ENCODE measurements around the gene RAB12.

RAB12 gene

GRCh38 chr18:8673256-8674209, 64.3 kb downstream of the RAB12 start:
- Histone ChIP-seq H3K9me3 (ENCODE audit: control insufficient read depth, insufficient read depth, low read length) (no peaks in the 10 kb centered on the region), H4K20me1 (ENCODE audit: control insufficient read depth, insufficient read depth, low read depth, low read length) (no peaks in the 10 kb centered on the region), H3K27me3 (ENCODE audit: control insufficient read depth, low read length) (no peaks in the 10 kb centered on the region), H3K4me1 (ENCODE audit: control insufficient read depth, low read length) (no peaks in the 10 kb centered on the region), H3K79me2 (ENCODE audit: control insufficient read depth, low read length) (no peaks in the 10 kb centered on the region), H3K4me3 (ENCODE audit: low read length) (no peak overlapping the region), H3F3A (ENCODE audit: control insufficient read depth, insufficient read depth) (no peaks in the 10 kb centered on the region), H3K36me3 (ENCODE audit: control insufficient read depth, low read length) (no peaks in the 10 kb centered on the region), H3K27ac (ENCODE audit: low read depth, low read length) (no peak overlapping the region), H3K9me2 (replicated peaks; ENCODE audit: control insufficient read depth, low read length) (no peaks in the 10 kb centered on the region), H3K4me2 (ENCODE audit: low read length) (no peak overlapping the region)
- TF ChIP-seq, protein P1, sequence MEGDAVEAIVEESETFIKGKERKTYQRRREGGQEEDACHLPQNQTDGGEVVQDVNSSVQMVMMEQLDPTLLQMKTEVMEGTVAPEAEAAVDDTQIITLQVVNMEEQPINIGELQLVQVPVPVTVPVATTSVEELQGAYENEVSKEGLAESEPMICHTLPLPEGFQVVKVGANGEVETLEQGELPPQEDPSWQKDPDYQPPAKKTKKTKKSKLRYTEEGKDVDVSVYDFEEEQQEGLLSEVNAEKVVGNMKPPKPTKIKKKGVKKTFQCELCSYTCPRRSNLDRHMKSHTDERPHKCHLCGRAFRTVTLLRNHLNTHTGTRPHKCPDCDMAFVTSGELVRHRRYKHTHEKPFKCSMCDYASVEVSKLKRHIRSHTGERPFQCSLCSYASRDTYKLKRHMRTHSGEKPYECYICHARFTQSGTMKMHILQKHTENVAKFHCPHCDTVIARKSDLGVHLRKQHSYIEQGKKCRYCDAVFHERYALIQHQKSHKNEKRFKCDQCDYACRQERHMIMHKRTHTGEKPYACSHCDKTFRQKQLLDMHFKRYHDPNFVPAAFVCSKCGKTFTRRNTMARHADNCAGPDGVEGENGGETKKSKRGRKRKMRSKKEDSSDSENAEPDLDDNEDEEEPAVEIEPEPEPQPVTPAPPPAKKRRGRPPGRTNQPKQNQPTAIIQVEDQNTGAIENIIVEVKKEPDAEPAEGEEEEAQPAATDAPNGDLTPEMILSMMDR (IDR thresholded peaks at IDR 0.05; ENCODE audit: low read depth, low read length, poor library complexity, severe bottlenecking): no peak
- TF ChIP-seq EZH2phosphoT487 (IDR thresholded peaks at IDR 0.05; ENCODE audit: borderline replicate concordance, low read length): no peak

DNA sequence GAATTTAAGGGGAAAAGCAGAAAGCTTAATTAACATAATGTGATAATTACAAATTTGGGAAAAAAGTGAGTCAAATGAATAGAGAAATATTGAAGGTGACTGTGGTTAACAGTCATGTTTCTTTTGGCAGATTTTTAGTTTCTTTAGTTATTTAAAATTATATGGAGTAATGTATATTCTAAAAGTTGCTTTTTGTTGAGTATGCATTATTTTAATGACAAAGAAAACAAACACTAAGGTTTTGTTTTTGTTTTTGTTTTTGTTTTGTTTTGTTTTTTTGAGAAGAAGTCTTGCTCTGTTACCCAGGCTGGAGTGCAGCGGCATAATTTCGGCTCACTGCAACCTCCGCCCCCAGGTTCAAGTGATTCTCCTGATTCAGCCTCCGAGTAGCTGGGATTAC, 65.8 kb downstream of the RAB12 start:
- Histone ChIP-seq H4K20me1 (ENCODE audit: control insufficient read depth, insufficient read depth, low read depth, low read length) (no peaks in the 10 kb centered on the region), H3K27me3 (ENCODE audit: control insufficient read depth, low read length) (no peaks in the 10 kb centered on the region), H3K4me3 (ENCODE audit: low read length) (no peak overlapping the region), H3K9me2 (replicated peaks; ENCODE audit: control insufficient read depth, low read length) (no peaks in the 10 kb centered on the region), H3K4me2 (ENCODE audit: low read length) (no peak overlapping the region), H3K27ac (ENCODE audit: low read depth, low read length) (no peak overlapping the region), H3F3A (ENCODE audit: control insufficient read depth, insufficient read depth) (no peaks in the 10 kb centered on the region), H3K9me3 (ENCODE audit: control insufficient read depth, insufficient read depth, low read length) (no peaks in the 10 kb centered on the region), H3K4me1 (ENCODE audit: control insufficient read depth, low read length) (no peaks in the 10 kb centered on the region), H3K79me2 (ENCODE audit: control insufficient read depth, low read length) (no peaks in the 10 kb centered on the region), H3K36me3 (ENCODE audit: control insufficient read depth, low read length) (no peaks in the 10 kb centered on the region)
- TF ChIP-seq, protein P1 (IDR thresholded peaks at IDR 0.05; ENCODE audit: low read depth, low read length, poor library complexity, severe bottlenecking): no peak
- TF ChIP-seq EZH2phosphoT487 (IDR thresholded peaks at IDR 0.05; ENCODE audit: borderline replicate concordance, low read length): no peak

DNA sequence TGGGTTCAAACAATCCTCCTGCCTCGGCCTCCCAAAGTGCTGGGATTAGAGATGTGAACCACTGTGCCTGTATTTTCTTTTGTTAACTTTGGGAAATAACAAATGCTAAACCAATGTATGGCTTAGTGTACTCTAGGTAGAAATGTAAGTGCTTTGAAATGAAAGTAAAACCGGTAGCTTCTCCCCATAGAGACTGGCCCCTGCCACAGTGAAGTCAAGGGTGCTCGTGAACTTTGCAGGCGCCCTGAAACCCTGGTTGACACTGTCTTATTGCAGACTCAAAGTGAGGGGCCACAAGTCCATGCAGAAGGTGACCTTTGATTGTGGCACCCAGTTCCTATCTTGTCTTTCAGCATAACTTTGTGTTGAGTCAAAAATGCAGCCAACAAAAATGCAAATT, 72.0 kb downstream of the RAB12 start:
- no peak overlapping the region for H3K4me3 ChIP-seq (ENCODE audit: low read length)

More for the DNA sequence above, 72.0 kb downstream of the RAB12 start:
- Histone ChIP-seq H3K36me3 (ENCODE audit: control insufficient read depth, low read length) (no peaks in the 10 kb centered on the region), H4K20me1 (ENCODE audit: control insufficient read depth, insufficient read depth, low read depth, low read length) (no peaks in the 10 kb centered on the region), H3K9me2 (replicated peaks; ENCODE audit: control insufficient read depth, low read length) (no peaks in the 10 kb centered on the region), H3K9me3 (ENCODE audit: control insufficient read depth, insufficient read depth, low read length) (no peaks in the 10 kb centered on the region), H3K4me1 (ENCODE audit: control insufficient read depth, low read length) (no peaks in the 10 kb centered on the region), H3K27ac (ENCODE audit: low read depth, low read length) (no peak overlapping the region), H3F3A (ENCODE audit: control insufficient read depth, insufficient read depth) (no peaks in the 10 kb centered on the region), H3K27me3 (ENCODE audit: control insufficient read depth, low read length) (no peaks in the 10 kb centered on the region), H3K4me2 (ENCODE audit: low read length) (no peak overlapping the region), H3K79me2 (ENCODE audit: control insufficient read depth, low read length) (no peaks in the 10 kb centered on the region)
- no peak for TF ChIP-seq EZH2phosphoT487 (IDR thresholded peaks at IDR 0.05; ENCODE audit: borderline replicate concordance, low read length)
- TF ChIP-seq, protein P1 (IDR thresholded peaks at IDR 0.05; ENCODE audit: low read depth, low read length, poor library complexity, severe bottlenecking): no peak

Measured in DOHH2 (cell line).